Esophagus squamous epithelium (tissue), 5 donors: Measurements from ENCODE around the gene NR1D2. TPM values are rescaled to one million over a fixed set of nuclear protein-coding genes. Genes with fewer than 3 reads are reported as not detected.

Experiments used
- DNase-seq: peaks from one replicate; lab custom pipeline; 2025; lab: John Stamatoyannopoulos, UW
- H3K27ac ChIP-seq, 4 donors: fragments of 200-600 bp; sonication (generic); one replicate each; pipeline ENCODE4 v1.5.1; 2016 to 2019; ENCODE audit warnings: mild to moderate bottlenecking in 1 of 4
- H3K27me3 ChIP-seq, 4 donors: fragments of 200-600 bp; sonication (generic); 1 replicate in 3 of 4; 2 replicates in 1 of 4; pipeline versions ENCODE4 v1.5.1 to v1.6.0; 2017 to 2021; ENCODE audit warnings: antibody characterized with exemption in 1 of 4
- H3K36me3 ChIP-seq, 3 donors: fragments of 200-600 bp; sonication (generic); one replicate each; pipeline ENCODE4 v1.5.1; 2016 to 2019
- H3K4me1 ChIP-seq, 3 donors: fragments of 200-600 bp; sonication (generic); one replicate each; pipeline ENCODE4 v1.5.1; 2017 to 2019
- H3K4me3 ChIP-seq, 4 donors: fragments of 200-600 bp; sonication (generic); 1 replicate in 3 of 4; 2 replicates in 1 of 4; pipeline ENCODE4 v1.5.1; 2016 to 2019; ENCODE audit warnings: mild to moderate bottlenecking in 2 of 4, moderate library complexity in 1 of 4
- H3K9me3 ChIP-seq, 3 donors: fragments of 200-600 bp; sonication (generic); one replicate each; pipeline ENCODE4 v1.5.1; 2016 to 2019
- CTCF ChIP-seq, 6 experiments: fragments of 450-650 bp in 4 of 6; fragments of 200-600 bp in 2 of 6; sonication (generic) in 2 of 6; IDR thresholded peaks; one replicate each; pipeline ENCODE4 v1.5.1; 2016 to 2019; ENCODE audit warnings: antibody characterized with exemption in 6 of 6, mild to moderate bottlenecking in 4 of 6, moderate library complexity in 4 of 6
- POLR2A ChIP-seq, 4 donors: fragments of 450-650 bp; IDR thresholded peaks; one replicate each; pipeline ENCODE4 v1.6.1; 2017; ENCODE audit warnings: antibody characterized with exemption in 4 of 4, mild to moderate bottlenecking in 4 of 4, moderate library complexity in 3 of 4
- WGBS, 2 donors: methylation state at CpG; one replicate each; pipeline ENCODE4 v1.1.5; 2018; 5-methylcytosine and 5-hydroxymethylcytosine counted together
- intact Hi-C: fragments of 100-400 bp; cut with DNase I; formaldehyde crosslinking; loops from one replicate; pipeline ENCODE4 v1.15.0; 2022
- total RNA-seq, 4 donors: library from RNA; depleted of rRNA; stranded (reverse); fragments of >200 nt; gene quantifications; one replicate each; pipeline ENCODE4 v1.1.0, GENCODE V29; 2016
- donor health status: DM: yes; HTN: yes; CAD: no.

The NR1D2 gene
- total RNA-seq, 4 donors from 2014 or later, result 10.8 to 34.0 (median 11.6) TPM

GRCh38 chr3:24012589-24013269, 67.6 kb downstream of the NR1D2 start:
- WGBS, 2 donors, result 19 to 40% methylated on average over 2 of the region's 2 CpGs
- TF ChIP-seq POLR2A (IDR thresholded peaks at IDR 0.05), result no peak
- no peak for TF ChIP-seq CTCF (IDR thresholded peaks at IDR 0.05)

DNA sequence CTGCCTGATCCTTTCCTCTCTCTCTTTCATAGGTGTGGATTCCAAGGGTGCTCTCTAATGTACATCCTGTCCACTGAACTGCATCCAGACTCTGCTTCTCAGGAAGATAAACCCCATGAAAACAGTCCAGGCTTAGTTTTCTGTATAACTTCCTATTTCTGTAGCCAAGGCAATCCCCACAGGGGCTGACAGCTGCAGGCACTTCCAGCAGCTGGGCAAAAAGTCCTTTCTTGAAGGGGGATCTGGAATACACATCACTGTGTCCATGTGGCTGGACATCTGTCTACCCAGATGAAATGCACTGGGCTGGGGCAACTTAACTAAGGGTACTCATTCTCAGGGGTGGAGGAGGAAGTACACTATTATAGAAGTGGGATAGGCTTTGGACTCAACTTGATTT, 72.2 kb downstream of the NR1D2 start:
- Histone ChIP-seq H3K27ac (peak overlapping the region in 3 of 4 donors; percentile 5 to 81 (median 17)), H3K36me3 (no peaks in the 10 kb centered on the region), H3K27me3 (no peaks in the 10 kb centered on the region), H3K4me3 (no peak overlapping the region), H3K9me3 (no peaks in the 10 kb centered on the region), H3K4me1 (peaks cover 0 to 57% (median 14%) of the 10 kb centered on the region in 3 donors)
- no peak for DNase-seq
- intact Hi-C loops, result no loop called here
- TF ChIP-seq CTCF (IDR thresholded peaks at IDR 0.05) (no peak), POLR2A (IDR thresholded peaks at IDR 0.05) (no peak)

More at GRCh38 chr3:24012589-24013269, 67.6 kb downstream of the NR1D2 start:
- peaks cover 0 to 49% (median 9%) of the 10 kb centered on the region in 3 donors for H3K4me1 ChIP-seq
- H3K4me3 ChIP-seq, result no peak overlapping the region
- no peak overlapping the region for H3K27ac ChIP-seq
- DNase-seq, result no peak
- H3K36me3 ChIP-seq, result no peaks in the 10 kb centered on the region
- H3K27me3 ChIP-seq, result no peaks in the 10 kb centered on the region
- intact Hi-C loops, result no loop called here
- H3K9me3 ChIP-seq, result no peaks in the 10 kb centered on the region

GRCh38 chr3:24018784-24019570, 73.9 kb downstream of the NR1D2 start:
- 27 to 53% methylated on average over 6 to 13 of the region's 26 CpGs for WGBS, 2 donors
- Histone ChIP-seq H3K4me1 (peaks cover 0 to 46% (median 10%) of the 10 kb centered on the region in 3 donors), H3K36me3 (no peaks in the 10 kb centered on the region), H3K27ac (peak overlapping the region; percentile 43 to 81 (median 62)), H3K27me3 (no peaks in the 10 kb centered on the region), H3K9me3 (no peaks in the 10 kb centered on the region), H3K4me3 (peak overlapping the region; percentile 12 to 47 (median 19))
- DNase-seq, result no peak
- intact Hi-C loops, result no loop called here
- no peak for TF ChIP-seq POLR2A (IDR thresholded peaks at IDR 0.05)
- TF ChIP-seq CTCF (IDR thresholded peaks at IDR 0.05), result peak in 1 of 6 experiments; percentile 6

- H3K4me3 ChIP-seq, result peak overlapping the region in 1 of 4 donors; percentile 47
Observed at GRCh38 chr3:24019585-24019984, 74.5 kb downstream of the NR1D2 start.

More at GRCh38 chr3:24019585-24019984, 74.5 kb downstream of the NR1D2 start:
- Histone ChIP-seq H3K4me1 (peaks cover 0 to 46% (median 10%) of the 10 kb centered on the region in 3 donors), H3K9me3 (no peaks in the 10 kb centered on the region), H3K27ac (peak overlapping the region; percentile 43 to 81 (median 62)), H3K36me3 (no peaks in the 10 kb centered on the region), H3K27me3 (no peaks in the 10 kb centered on the region)
- intact Hi-C loops, result no loop called here
- TF ChIP-seq POLR2A (IDR thresholded peaks at IDR 0.05) (no peak), CTCF (IDR thresholded peaks at IDR 0.05) (no peak)
- DNase-seq, result no peak
- WGBS, 2 donors, result 43 to 67% methylated on average over 1 to 3 of the region's 4 CpGs
